Fibroblast of skin of left biceps (primary cell): ENCODE data around the gene FXR2.

Experiments
- DNase-seq, 2 experiments: peaks; one replicate each; pipeline ENCODE4 v3.0.0-alpha.2; 2013; ENCODE audit warnings: low read depth in 2 of 2

Gene FXR2

DNA sequence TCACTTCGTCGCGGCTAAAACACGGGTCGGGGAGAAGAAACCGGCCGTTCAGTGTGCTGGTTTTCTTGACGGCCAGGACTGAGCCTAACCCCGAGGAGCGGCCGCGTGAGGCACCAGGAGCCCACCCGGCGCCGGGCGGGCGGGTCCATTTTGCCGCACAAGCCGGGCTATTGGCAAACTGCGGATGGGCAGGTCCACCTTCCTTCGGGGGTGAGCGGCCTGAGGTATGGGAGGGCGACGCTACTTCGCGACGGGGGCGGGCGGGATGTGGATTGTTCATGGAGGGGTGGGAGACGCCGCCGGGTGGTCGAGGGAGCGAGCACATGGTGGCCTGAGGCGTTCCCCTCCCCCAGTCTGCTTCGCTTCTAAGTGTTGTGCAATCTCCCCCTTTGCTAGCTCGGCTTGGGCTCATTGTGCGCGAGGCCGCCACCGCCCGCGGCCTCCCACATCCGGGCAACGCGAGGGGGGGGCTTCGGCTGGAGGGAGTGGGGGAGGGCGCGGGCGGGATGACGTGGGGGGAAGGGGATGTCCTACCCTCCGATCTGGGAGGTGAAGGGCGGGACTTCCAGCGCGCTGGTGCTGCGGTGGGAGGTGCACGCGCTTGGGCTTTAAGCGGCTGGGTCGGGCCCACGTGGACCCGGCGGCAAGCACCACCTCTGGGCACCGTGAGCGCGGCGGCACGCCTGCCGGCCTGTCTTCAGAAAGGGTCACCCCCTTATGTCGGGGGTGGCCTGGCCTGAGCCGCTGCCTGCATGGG, 41.2 kb downstream of the FXR2 start:
- DNase-seq, result peak; percentile 85 to 87

DNA sequence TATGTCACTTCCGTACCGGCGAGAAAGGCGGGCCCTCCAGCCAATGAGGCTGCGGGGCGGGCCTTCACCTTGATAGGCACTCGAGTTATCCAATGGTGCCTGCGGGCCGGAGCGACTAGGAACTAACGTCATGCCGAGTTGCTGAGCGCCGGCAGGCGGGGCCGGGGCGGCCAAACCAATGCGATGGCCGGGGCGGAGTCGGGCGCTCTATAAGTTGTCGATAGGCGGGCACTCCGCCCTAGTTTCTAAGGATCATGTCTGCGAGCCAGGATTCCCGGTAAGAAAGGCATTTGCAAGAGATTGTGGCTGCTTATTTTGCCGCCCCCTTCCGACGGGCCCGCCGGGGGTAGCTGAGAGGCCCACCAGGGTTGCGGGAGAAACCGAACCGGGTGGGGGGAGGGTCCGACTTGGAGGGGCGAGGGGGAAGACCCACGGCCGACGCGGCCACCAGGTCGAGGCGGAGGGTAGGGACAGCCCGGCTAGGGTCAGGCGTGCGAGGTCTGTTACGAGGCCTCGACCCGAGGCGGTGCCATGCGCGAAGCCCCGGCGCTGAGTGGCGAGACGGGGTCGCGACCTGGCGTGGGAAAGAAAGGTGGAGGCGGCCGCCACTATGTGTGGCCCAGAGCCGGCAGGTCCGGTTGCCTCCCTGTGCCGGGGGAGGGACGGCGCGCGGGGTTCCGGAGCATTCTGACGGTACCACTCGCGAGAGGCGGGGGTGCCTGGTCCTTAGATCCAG, 41.9 kb downstream of the FXR2 start:
- peak; percentile 99 for DNase-seq

DNA sequence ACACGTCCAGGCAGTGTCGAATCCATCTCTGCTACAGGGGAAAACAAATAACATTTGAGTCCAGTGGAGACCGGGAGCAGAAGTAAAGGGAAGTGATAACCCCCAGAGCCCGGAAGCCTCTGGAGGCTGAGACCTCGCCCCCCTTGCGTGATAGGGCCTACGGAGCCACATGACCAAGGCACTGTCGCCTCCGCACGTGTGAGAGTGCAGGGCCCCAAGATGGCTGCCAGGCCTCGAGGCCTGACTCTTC, 42.4 kb downstream of the FXR2 start:
- DNase-seq, result no peak

DNA sequence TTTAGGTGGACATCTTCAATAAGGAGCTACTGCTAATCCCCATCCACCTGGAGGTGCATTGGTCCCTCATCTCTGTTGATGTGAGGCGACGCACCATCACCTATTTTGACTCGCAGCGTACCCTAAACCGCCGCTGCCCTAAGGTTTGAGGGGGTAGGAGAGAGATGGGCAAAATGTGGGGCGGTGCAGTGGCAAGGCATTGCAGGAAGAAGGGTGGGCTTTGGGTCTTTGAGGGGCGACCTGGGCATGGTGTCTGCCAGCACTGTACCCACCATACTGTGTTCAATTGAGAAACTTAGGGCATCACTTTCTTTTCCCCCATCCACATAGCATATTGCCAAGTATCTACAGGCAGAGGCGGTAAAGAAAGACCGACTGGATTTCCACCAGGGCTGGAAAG, 44.3 kb downstream of the FXR2 start:
- DNase-seq, result no peak

DNA sequence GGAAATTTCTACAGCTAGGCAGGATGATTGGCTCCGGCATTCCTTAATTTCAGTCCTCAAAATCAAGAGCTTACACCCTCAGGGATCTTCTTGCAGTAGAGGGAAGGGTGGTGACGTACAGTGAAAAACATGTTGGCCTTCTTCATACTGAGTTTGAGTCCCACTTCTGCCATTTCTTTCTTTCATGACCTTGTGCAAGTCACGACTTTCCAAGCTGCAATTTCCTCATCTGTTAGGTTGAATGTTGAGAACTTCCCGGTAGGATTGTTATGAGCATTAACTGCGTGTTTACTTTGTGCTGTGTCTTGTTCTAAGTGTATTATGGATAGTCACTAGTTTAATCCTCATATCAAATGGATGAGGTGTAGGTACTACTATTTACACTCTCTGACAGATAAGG, 45.1 kb downstream of the FXR2 start:
- DNase-seq, result no peak

DNA sequence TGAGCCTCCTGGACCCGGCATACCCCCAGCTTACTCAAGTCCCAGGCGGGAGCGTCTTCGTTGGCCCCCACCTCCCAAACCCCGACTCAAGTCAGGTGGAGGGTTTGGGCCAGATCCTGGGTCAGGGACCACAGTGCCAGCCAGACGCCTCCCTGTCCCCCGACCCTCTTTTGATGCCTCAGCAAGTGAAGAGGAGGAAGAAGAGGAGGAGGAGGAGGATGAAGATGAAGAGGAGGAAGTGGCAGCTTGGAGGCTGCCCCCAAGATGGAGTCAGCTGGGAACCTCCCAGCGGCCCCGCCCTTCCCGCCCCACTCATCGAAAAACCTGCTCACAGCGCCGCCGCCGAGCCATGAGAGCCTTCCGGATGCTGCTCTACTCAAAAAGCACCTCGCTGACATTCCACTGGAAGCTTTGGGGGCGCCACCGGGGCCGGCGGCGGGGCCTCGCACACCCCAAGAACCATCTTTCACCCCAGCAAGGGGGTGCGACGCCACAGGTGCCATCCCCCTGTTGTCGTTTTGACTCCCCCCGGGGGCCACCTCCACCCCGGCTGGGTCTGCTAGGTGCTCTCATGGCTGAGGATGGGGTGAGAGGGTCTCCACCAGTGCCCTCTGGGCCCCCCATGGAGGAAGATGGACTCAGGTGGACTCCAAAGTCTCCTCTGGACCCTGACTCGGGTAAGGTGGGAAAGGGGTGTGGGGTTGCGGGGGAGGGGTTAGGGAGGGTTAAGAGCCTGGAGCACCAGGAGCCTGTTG, 51.4 kb downstream of the FXR2 start:
- DNase-seq, result no peak

DNA sequence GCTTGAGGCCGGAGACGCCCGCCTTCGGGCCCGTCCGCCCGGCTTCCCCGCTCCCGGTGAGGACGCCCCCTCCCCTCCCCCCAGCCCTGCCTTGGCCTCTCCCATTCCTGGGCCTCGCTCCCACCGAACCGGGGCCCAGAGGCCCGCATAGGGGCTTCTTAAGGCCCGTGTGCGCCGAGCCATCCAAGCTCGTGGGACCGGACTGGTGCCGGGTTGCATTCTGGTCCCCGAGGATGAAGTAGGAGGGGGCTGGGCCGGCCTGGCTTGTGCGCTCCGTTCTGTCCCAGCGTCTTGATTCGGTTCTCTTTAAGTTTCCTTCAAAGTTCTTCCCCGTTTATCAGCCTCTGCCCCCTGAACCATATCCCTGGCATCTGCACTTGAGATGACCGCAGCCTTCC, 52.5 kb downstream of the FXR2 start:
- DNase-seq, result no peak

DNA sequence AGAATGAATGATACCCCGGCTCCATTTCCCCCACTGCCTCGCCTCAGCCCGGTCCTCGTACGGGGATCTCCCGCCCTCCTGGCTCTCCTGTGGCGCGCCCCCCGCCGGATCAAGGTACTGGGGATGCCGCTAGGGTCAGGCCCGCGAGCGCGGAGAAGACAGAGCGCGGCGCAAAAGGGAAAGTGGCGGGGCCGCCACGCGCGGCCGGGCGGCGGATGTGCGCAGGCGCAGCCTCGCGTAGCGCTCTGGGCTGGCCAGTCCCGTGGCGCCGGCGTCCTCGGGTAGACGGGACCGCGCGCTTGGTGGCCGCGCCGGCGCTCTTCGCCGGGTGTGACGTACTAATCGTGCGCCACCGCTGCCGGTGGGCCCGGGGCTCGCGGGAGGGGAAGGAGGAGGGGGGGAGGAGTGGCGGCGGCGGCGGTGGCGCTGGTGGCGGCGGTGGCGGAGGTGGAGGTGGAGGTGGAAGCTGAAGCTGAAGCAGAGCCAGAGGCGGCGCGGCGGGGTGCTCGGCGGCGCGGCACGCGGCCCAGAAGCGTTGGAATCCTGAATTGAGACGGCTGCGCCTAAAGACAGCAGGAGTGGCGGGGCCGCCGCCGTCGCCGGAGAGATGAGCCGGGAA, 53.0 kb downstream of the FXR2 start, which contains the start of gene SENP3:
TSS of gene SENP3 (plus strand) at position 331 of the 619 bp plus-strand sequence. CDS start 1,158 bp downstream, outside the sequence.
- peak; percentile 66 to 72 for DNase-seq

DNA sequence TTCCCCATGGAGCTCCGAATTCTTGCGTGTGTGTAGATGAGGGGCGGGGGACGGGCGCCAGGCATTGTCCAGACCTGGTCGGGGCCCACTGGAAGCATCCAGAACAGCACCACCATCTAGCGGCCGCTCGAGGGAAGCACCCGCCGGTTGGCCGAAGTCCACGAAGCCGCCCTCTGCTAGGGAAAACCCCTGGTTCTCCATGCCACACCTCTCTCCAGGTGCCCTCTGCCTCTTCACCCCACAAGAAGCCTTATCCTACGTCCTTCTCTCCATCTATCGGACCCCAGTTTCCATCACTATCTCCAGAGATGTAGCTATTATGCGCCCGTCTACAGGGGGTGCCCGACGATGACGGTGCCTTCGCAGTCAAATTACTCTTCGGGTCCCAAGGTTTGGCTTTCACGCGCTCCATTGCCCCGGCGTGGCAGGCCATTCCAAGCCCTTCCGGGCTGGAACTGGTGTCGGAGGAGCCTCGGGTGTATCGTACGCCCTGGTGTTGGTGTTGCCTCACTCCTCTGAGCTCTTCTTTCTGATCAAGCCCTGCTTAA, 53.6 kb downstream of the FXR2 start:
- peak; percentile 34 to 43 for DNase-seq

DNA sequence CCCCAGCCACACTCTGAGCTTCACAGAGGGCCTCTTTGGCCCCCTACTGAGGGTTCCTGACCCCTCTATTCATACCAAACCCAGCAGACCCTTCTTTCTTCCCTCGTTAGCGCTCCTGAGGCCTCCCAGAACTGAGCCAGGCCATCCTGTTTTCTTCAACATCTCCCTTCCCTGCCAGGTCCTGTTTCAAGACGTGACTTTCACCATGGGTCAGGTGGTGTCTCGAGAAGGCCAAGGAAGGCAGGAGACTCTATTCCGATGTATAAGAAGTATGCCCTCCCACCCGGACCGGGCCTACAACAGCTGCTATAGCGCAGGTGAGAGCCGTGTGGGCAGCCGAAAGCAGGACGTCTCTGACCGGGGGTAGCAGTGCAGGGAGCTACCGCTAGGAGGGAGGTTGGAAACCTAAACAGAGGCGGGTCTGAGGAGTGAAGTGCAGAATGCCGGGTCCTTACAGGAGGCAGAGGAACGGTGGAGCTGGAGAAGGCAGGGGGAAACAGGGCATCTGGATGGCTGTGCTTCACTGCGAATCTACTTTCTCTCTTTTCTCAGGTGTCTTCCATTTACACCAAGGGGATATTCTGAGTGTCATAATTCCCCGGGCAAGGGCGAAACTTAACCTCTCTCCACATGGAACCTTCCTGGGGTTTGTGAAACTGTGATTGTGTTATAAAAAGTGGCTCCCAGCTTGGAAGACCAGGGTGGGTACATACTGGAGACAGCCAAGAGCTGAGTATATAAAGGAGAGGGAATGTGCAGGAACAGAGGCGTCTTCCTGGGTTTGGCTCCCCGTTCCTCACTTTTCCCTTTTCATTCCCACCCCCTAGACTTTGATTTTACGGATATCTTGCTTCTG, 54.3 kb downstream of the FXR2 start:
- DNase-seq, result no peak

DNA sequence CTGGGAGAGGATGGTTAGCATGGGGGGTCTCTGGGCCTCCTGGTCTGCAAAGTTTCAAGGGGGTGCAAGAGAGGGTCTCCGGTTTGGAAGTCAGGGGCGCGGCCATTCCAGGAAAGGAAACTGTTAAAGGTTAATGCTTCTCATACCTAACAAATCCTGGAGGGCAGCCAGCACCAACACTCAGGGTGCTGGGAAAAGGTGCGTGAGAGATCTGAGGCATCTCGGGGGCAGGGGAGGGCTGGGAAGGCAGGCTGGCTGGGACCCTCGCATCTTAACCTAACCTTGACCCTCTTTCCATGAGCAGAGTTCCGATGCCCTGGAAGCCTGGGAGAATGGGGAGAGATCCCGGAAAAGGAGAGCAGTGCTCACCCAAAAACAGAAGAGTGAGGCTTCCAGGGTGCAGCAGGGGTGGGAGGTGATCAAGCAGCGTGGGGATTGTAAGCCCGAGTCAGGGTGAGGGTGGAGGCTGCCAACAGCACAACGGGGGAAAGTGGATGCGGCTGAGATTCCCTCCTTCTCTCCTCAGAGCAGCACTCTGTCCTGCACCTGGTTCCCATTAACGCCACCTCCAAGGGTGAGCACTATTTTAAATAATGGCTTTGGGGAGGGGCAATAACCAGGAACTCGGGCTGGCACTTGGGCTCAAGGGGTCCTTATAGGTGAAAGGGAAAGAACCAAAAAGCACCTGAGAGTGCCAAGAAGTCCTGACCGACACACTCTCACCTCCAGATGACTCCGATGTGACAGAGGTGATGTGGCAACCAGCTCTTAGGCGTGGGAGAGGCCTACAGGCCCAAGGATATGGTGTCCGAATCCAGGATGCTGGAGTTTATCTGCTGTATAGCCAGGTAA, 55.2 kb downstream of the FXR2 start:
- no peak for DNase-seq

DNA sequence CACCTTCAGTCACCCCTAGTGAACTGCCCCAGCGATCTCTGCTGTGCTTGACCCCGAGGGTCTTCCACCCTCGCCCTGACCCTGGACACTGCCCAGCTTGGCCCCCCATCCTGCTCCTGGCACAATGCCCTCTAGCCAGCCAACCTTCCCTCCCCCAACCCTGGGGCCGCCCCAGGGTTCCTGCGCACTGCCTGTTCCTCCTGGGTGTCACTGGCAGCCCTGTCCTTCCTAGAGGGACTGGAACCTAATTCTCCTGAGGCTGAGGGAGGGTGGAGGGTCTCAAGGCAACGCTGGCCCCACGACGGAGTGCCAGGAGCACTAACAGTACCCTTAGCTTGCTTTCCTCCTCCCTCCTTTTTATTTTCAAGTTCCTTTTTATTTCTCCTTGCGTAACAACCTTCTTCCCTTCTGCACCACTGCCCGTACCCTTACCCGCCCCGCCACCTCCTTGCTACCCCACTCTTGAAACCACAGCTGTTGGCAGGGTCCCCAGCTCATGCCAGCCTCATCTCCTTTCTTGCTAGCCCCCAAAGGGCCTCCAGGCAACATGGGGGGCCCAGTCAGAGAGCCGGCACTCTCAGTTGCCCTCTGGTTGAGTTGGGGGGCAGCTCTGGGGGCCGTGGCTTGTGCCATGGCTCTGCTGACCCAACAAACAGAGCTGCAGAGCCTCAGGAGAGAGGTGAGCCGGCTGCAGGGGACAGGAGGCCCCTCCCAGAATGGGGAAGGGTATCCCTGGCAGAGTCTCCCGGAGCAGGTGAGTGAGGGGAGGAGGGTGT, 56.0 kb downstream of the FXR2 start, which contains the start of gene TNFSF13:
TSS of gene TNFSF13 (plus strand) at position 207 of the 776 bp plus-strand sequence. CDS start at position 497, 290 bp downstream.
- DNase-seq, result no peak

DNA sequence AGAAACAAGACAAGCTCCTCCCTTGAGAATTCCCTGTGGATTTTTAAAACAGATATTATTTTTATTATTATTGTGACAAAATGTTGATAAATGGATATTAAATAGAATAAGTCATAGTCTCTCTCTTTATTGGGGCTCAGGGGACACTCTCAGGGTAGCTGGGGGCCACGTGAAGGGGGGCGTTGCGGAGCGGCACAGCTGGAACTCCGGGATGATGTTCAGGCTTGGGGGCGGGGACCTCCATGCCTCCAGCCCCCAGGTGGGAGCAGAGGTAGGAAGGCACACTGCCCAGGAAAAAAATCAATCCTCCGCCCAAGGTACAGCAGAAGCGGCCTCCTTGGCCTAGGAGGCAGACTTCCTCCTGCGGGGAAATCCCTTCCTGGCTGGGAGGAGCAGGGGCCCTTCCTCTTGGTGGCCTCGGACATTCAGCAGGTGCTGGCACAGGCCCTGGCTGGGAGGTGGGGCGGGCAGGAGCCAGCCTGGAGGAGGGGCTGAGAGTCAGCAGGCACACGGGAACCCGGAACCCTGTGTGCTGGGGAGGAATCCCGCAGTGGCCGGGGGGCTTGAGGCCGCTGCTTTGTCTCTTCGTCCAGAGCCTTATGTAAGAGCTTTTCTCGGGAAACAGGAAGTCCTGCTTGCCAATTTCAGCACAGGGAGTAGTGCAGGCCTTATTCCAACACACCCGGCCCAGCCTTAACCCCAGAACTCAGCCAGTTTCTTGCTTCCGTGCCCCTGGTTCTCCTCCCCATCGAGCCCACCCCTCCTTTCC, 56.7 kb downstream of the FXR2 start:
- no peak for DNase-seq

DNA sequence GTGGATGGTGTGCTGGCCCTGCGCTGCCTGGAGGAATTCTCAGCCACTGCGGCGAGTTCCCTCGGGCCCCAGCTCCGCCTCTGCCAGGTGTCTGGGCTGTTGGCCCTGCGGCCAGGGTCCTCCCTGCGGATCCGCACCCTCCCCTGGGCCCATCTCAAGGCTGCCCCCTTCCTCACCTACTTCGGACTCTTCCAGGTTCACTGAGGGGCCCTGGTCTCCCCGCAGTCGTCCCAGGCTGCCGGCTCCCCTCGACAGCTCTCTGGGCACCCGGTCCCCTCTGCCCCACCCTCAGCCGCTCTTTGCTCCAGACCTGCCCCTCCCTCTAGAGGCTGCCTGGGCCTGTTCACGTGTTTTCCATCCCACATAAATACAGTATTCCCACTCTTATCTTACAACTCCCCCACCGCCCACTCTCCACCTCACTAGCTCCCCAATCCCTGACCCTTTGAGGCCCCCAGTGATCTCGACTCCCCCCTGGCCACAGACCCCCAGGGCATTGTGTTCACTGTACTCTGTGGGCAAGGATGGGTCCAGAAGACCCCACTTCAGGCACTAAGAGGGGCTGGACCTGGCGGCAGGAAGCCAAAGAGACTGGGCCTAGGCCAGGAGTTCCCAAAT, 57.4 kb downstream of the FXR2 start:
- DNase-seq, result no peak

DNA sequence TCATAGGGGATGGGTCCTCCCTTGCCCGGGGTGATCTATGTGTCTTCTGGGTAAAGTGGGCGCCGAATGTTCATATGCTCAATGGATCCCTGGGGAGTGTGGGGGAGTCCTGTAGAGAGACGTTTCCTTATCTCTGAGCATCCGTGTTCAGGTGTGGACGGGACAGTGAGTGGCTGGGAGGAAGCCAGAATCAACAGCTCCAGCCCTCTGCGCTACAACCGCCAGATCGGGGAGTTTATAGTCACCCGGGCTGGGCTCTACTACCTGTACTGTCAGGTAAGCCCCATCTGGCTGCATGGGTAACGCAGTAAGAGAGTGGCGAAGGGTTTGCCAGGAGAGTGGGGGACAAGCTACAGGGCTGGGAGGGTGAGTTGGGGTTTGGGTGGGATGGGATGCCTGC, 58.1 kb downstream of the FXR2 start:
- DNase-seq, result no peak

DNA sequence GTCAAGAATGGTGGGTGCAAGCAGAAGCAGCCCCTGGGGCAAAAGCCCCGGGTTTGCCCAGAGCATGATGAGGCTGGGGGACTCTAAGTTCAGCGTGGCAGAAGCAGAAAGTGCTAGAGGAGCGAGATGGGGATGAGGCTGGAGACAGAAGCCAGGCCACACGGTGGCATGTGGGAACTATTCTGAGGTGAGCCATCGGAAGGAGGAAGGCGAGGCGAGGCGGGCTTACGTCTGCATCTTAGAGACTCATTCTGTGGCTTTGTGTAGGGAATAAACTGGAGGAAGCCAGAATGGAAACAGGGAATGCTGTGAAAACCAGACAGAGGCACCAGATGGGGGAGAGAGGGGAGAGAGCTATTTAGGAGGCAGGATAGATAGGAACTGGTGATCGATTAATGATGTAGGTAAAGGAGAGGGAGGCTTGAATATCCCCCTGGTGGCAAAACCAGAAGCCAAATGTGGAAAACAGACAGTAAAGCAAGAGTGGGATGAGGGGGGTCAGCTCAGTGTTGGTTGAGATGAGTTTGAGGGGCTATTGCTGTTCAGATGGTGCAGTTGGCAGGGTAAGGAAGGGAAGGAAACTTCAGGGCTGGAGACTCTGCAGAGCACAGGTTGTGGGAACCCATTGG, 59.3 kb downstream of the FXR2 start:
- DNase-seq, result no peak

DNA sequence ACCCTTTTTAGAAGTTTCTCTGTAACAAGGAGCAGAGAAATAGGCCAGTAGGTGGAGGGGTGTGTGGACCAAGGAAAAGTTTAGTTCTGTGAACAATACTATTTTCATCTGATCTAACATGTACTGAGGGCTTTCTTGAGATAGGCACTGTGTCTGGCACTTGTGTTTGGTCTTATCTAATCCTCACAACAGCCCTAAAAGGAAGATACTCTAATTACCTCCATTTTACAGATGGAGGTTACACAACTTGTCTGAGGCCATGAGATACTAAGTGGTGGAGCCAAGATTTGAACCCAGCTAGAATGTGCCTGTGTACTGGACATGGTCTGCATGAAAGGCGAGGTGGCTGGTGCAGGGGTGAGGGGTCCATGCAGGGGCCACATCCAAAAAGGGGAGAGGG, 61.3 kb downstream of the FXR2 start:
- DNase-seq, result no peak
